CD4-positive, alpha-beta T cell (primary cell): ENCODE results near the gene LIMCH1. TPM values are rescaled to one million over a fixed set of nuclear protein-coding genes. Genes with fewer than 3 reads are reported as not detected.

ENCODE experiments used
- ATAC-seq: fragments of 200-7000 bp; cut with Tn5 transposase; one replicate; pipeline ENCODE4 v1.10.0; 2022; ENCODE audit warnings: mild to moderate bottlenecking; ENCODE audit not compliant: poor library complexity
- CTCF ChIA-PET: fragments of 350-600 bp; sonication (Branson Sonifier 250); formaldehyde crosslinking; loops from one replicate; lab custom pipeline; 2021; ENCODE audit warnings: antibody characterized with exemption, inconsistent platforms; lab: Charles Lee
- POLR2A ChIA-PET: fragments of 350-600 bp; sonication (Branson Sonifier 250); formaldehyde crosslinking; loops from one replicate; lab custom pipeline; 2021; ENCODE audit warnings: antibody characterized with exemption, inconsistent platforms; lab: Charles Lee
- DNase-seq, 14 experiments: peaks; one replicate each; pipeline ENCODE4 v3.0.0-alpha.2; 2013 to 2020; ENCODE audit warnings: mixed read lengths in 2 of 14
- H3K27ac ChIP-seq, 2 donors: one replicate each; pipeline versions ENCODE4 v1.5.1 to v1.7.0; 2013; ENCODE audit warnings: low read length in 2 of 2, low read depth in 1 of 2, mild to moderate bottlenecking in 1 of 2
- H3K27me3 ChIP-seq, 2 experiments: 1 replicate in 1 of 2; 2 replicates in 1 of 2; pipeline versions ENCODE4 v1.6.1 to v1.7.0; 2013; ENCODE audit warnings: low read length in 2 of 2, control low read depth in 1 of 2, mild to moderate bottlenecking in 1 of 2, moderate library complexity in 1 of 2; ENCODE audit not compliant: insufficient read depth in 2 of 2, control insufficient read depth in 1 of 2
- H3K36me3 ChIP-seq: one replicate; pipeline ENCODE4 v1.6.1; 2013; ENCODE audit warnings: low read length, control low read depth; ENCODE audit not compliant: insufficient read depth
- H3K4me1 ChIP-seq: one replicate; pipeline ENCODE4 v1.6.1; 2013; ENCODE audit warnings: low read length, control low read depth; ENCODE audit not compliant: insufficient read depth
- H3K4me3 ChIP-seq: one replicate; pipeline ENCODE4 v1.5.1; 2013; ENCODE audit warnings: mild to moderate bottlenecking, low read length, moderate library complexity
- H3K9me3 ChIP-seq, 2 experiments: 1 replicate in 1 of 2; 2 replicates in 1 of 2; pipeline versions ENCODE4 v1.6.1 to v1.7.0; 2013; ENCODE audit warnings: low read length in 2 of 2, mild to moderate bottlenecking in 2 of 2, control low read depth in 1 of 2, moderate library complexity in 1 of 2; ENCODE audit not compliant: control insufficient read depth in 1 of 2, insufficient read depth in 1 of 2
- H3K27ac Mint-ChIP-seq: one replicate; pipeline ENCODE4 v1.8.0; 2020; ENCODE audit warnings: mixed read lengths
- H3K27me3 Mint-ChIP-seq: one replicate; pipeline ENCODE4 v1.8.0; 2021; ENCODE audit warnings: mixed read lengths
- H3K36me3 Mint-ChIP-seq: one replicate; pipeline ENCODE4 v1.8.0; 2021; ENCODE audit warnings: low read depth, mixed read lengths
- H3K4me1 Mint-ChIP-seq: one replicate; pipeline ENCODE4 v1.8.0; 2021; ENCODE audit warnings: low read depth, mixed read lengths
- H3K4me3 Mint-ChIP-seq: one replicate; pipeline ENCODE4 v1.8.0; 2020; ENCODE audit warnings: mild to moderate bottlenecking, mixed read lengths
- H3K9me3 Mint-ChIP-seq: one replicate; pipeline ENCODE4 v1.8.0; 2020; ENCODE audit warnings: mixed read lengths
- intact Hi-C, 2 experiments: fragments of 100-400 bp; cut with DNase I in 1 of 2; cut with micrococcal nuclease in 1 of 2; formaldehyde crosslinking; loops; one replicate each; pipeline versions ENCODE4 v1.15.1 to v1.9.0; 2023 to 2025; cut with DNase I, micrococcal nuclease
- total RNA-seq, 174 experiments: library from RNA in 2 of 174; stranded (reverse) in 2 of 174; gene quantifications; one replicate each; pipeline ENCODE4 v1.2.3 and lab custom pipeline; 2021 to 2026
- TF ChIP-seq, protein P1 (sequence below): fragments of 200-600 bp; IDR thresholded peaks from one replicate; pipeline ENCODE4 v1.8.0; 2022; ENCODE audit warnings: antibody characterized with exemption, mild to moderate bottlenecking

LIMCH1 gene
- total RNA-seq, 2 experiments from 2014 or later: not detected

DNA sequence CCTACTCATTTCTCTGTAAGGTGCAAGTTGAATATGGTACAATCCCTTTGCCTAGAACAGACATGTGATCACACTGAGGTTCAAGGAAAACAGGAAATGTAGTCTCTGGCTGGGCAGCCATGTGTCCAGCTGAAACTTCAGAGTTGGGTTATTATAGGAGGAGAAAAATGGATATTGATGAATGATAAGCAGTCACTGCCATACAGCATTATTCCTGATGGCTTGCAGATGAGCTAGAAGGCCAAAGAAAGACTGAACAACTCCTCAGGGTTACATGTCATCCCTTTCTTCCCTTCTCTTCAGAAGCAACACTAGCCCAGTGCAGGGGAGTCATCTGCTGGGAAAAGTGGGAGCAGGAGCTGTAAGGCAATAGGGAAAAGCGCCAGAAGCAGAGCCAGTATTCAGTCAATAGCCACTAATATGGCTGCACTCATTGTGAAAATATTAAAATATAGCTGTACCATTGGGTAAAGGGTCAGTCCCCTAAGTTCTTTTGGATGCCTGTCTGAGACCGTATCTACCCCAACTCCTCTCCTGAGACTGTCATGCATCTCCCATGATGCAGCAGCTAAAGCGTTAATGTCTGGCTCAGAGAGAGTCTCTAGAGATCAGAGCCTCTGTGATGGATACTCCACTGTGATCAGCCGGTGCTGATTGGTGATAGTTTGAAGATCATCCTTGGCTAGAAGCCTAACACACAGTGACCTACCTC, 190.1 kb downstream of the LIMCH1 start:
- CTCF ChIA-PET: no interaction called here
- Mint-ChIP-seq H3K27ac (no peak overlapping the region), H3K36me3 (no peaks in the 10 kb centered on the region), H3K27me3 (peaks cover 26% of the 10 kb centered on the region), H3K9me3 (peaks cover 4% of the 10 kb centered on the region), H3K4me3 (no peak overlapping the region), H3K4me1 (no peaks in the 10 kb centered on the region)
- Histone ChIP-seq H3K27me3 (peaks cover 0 to 4% of the 10 kb centered on the region in 2 experiments), H3K9me3 (peaks cover 0 to 5% of the 10 kb centered on the region in 2 experiments), H3K36me3 (no peaks in the 10 kb centered on the region), H3K4me1 (no peaks in the 10 kb centered on the region), H3K27ac (no peak overlapping the region), H3K4me3 (no peak overlapping the region)
- TF ChIP-seq, protein P1, sequence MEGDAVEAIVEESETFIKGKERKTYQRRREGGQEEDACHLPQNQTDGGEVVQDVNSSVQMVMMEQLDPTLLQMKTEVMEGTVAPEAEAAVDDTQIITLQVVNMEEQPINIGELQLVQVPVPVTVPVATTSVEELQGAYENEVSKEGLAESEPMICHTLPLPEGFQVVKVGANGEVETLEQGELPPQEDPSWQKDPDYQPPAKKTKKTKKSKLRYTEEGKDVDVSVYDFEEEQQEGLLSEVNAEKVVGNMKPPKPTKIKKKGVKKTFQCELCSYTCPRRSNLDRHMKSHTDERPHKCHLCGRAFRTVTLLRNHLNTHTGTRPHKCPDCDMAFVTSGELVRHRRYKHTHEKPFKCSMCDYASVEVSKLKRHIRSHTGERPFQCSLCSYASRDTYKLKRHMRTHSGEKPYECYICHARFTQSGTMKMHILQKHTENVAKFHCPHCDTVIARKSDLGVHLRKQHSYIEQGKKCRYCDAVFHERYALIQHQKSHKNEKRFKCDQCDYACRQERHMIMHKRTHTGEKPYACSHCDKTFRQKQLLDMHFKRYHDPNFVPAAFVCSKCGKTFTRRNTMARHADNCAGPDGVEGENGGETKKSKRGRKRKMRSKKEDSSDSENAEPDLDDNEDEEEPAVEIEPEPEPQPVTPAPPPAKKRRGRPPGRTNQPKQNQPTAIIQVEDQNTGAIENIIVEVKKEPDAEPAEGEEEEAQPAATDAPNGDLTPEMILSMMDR: no peak
- POLR2A ChIA-PET: no interaction called here
- ATAC-seq: no peak
- no peak for DNase-seq
- intact Hi-C loops: no loop called here

DNA sequence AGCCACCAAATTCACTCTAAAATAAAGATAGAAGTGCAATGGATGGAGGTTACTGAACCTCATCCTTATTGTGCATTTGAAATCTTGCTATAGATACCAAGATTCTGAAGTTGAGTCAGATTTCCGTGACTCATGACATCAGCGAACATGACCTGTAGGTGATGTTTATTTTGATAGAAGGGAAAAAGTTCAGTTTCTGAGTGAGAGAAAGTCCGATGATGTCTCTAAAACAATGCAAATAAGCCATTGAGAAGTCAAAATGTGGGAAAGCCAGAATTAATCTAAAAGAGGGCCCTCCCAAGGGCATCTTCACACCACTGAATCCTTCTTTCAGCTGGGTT, 190.6 kb downstream of the LIMCH1 start:
- peaks cover 0 to 4% of the 10 kb centered on the region in 2 experiments for H3K27me3 ChIP-seq
- no peak for ATAC-seq
- ChIA-PET POLR2A (no interaction called here), CTCF (no interaction called here)
- H3K4me1 ChIP-seq: no peaks in the 10 kb centered on the region
- intact Hi-C loops: no loop called here
- no peak overlapping the region for H3K27ac ChIP-seq
- Mint-ChIP-seq H3K4me3 (no peak overlapping the region), H3K27ac (no peak overlapping the region), H3K27me3 (peaks cover 29% of the 10 kb centered on the region), H3K36me3 (no peaks in the 10 kb centered on the region), H3K9me3 (peaks cover 4% of the 10 kb centered on the region), H3K4me1 (no peaks in the 10 kb centered on the region)
- TF ChIP-seq, protein P1: no peak
- H3K4me3 ChIP-seq: no peak overlapping the region
- H3K36me3 ChIP-seq: no peaks in the 10 kb centered on the region
- peaks cover 0 to 5% of the 10 kb centered on the region in 2 experiments for H3K9me3 ChIP-seq
- no peak for DNase-seq

DNA sequence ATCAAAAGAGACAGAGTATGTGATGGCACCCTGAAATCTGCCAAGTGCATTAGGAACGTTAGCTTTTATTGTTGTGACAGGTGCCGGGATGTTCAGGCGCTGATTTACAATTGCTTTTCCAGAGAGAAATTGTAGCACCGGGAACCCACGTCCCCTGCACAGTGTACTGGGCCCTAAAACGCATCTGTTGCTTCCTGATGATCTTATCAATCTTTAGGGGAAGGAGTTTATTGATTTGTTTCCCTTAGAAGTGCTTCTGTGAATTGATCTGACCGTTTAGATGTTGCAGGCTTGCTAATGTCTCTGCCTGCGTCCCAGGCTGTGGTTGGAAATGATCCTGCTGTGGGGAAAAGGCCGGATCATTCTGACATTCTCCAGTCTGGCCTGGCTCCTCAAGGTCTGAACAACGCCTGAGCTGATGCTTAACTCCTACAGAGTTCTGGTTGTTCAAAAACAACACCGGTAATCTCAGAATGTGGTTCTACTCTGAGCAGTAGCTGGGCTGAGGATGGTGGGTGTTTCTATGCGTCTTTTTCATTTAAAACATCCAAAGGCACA, 193.7 kb downstream of the LIMCH1 start:
- peaks cover 0 to 4% of the 10 kb centered on the region in 2 experiments for H3K27me3 ChIP-seq
- Mint-ChIP-seq H3K4me3 (no peak overlapping the region), H3K4me1 (no peaks in the 10 kb centered on the region), H3K27ac (no peak overlapping the region), H3K27me3 (peaks cover 46% of the 10 kb centered on the region), H3K36me3 (no peaks in the 10 kb centered on the region), H3K9me3 (peaks cover 2% of the 10 kb centered on the region)
- intact Hi-C loops: no loop called here
- TF ChIP-seq, protein P1: no peak
- no peak overlapping the region for H3K4me3 ChIP-seq
- H3K36me3 ChIP-seq: no peaks in the 10 kb centered on the region
- H3K27ac ChIP-seq: no peak overlapping the region
- DNase-seq (no peak), ATAC-seq (no peak)
- POLR2A ChIA-PET: no interaction called here
- no peaks in the 10 kb centered on the region for H3K9me3 ChIP-seq
- H3K4me1 ChIP-seq: no peaks in the 10 kb centered on the region
- CTCF ChIA-PET: no interaction called here
